ENCODE data around the gene GAS5. TPM values are rescaled to one million over a fixed set of nuclear protein-coding genes. Genes with fewer than 3 reads are reported as not detected.

GAS5 gene
- total and polyA plus RNA-seq, 2 experiments from 2014 or later, result 979 to 992 TPM

GRCh38 chr1:173886746-173887611 is 19.2 kb upstream of the GAS5 start:
- peaks cover 43% of the 10 kb centered on the region for H3K4me1 ChIP-seq (ENCODE audit: insufficient read depth)
- no peaks in the 10 kb centered on the region for H3K9me3 Mint-ChIP-seq
- no peak overlapping the region for H3K4me3 Mint-ChIP-seq
- H3K79me2 ChIP-seq (replicated peaks; ENCODE audit: insufficient read depth), result peaks cover 22% of the 10 kb centered on the region
- H3K36me3 Mint-ChIP-seq (ENCODE audit: low read depth), result peaks cover 18% of the 10 kb centered on the region
- H3K27me3 Mint-ChIP-seq (ENCODE audit: insufficient read depth, low read depth, poor library complexity), result peaks cover 2% of the 10 kb centered on the region
- H3K27me3 ChIP-seq (ENCODE audit: insufficient read depth), result no peaks in the 10 kb centered on the region
- 0 out of 2 replicates have a peak overlapping the region, but pooled peaks have one; percentile 80 for H3K27ac ChIP-seq (ENCODE audit: low read depth)
- no peak for ATAC-seq
- no peaks in the 10 kb centered on the region for H3F3A ChIP-seq (replicated peaks; ENCODE audit: low read depth)
- no peak overlapping the region for H3K4me3 ChIP-seq
- H3K4me1 Mint-ChIP-seq, result peaks cover 52% of the 10 kb centered on the region
- H3K9me2 ChIP-seq (ENCODE audit: insufficient read depth), result no peaks in the 10 kb centered on the region
- H3K27ac Mint-ChIP-seq, result peak overlapping the region; percentile 21
- H4K20me1 ChIP-seq (replicated peaks; ENCODE audit: insufficient read depth), result no peaks in the 10 kb centered on the region
- peak overlapping the region; percentile 57; the same call in 1 of the 2 replicates for H3K4me2 ChIP-seq
- no peak overlapping the region for H2AFZ ChIP-seq
- no peak for DNase-seq (ENCODE audit: low spot score)
- no peaks in the 10 kb centered on the region for H3K36me3 ChIP-seq (ENCODE audit: insufficient read depth)
- TF ChIP-seq EZH2 (IDR thresholded peaks at IDR 0.05; ENCODE audit: low read depth, unreplicated experiment) (no peak), REST (IDR thresholded peaks at IDR 0.05; ENCODE audit: unreplicated experiment) (no peak), JUNB (IDR thresholded peaks at IDR 0.05; ENCODE audit: unreplicated experiment) (no peak)

- H3F3A ChIP-seq (replicated peaks; ENCODE audit: low read depth), result no peaks in the 10 kb centered on the region
- no peaks in the 10 kb centered on the region for H4K20me1 ChIP-seq (replicated peaks; ENCODE audit: insufficient read depth)
- H3K9me3 Mint-ChIP-seq, result no peaks in the 10 kb centered on the region
- H3K79me2 ChIP-seq (replicated peaks; ENCODE audit: insufficient read depth), result peaks cover 11% of the 10 kb centered on the region
- no peak overlapping the region for H3K4me3 Mint-ChIP-seq
- H3K4me3 ChIP-seq, result no peak overlapping the region
- H3K4me1 Mint-ChIP-seq, result peaks cover 35% of the 10 kb centered on the region
- no peaks in the 10 kb centered on the region for H3K9me2 ChIP-seq (ENCODE audit: insufficient read depth)
- no peak overlapping the region for H3K27ac Mint-ChIP-seq
- H3K27me3 ChIP-seq (ENCODE audit: insufficient read depth), result no peaks in the 10 kb centered on the region
- DNase-seq (ENCODE audit: low spot score) (no peak), ATAC-seq (no peak)
- TF ChIP-seq REST (IDR thresholded peaks at IDR 0.05; ENCODE audit: unreplicated experiment) (no peak), ZNF114 (CRISPR knock-in tag; IDR thresholded peaks at IDR 0.05) (no peak), CREB1 (CRISPR knock-in tag; IDR thresholded peaks at IDR 0.05; ENCODE audit: low read depth) (no peak), JUNB (IDR thresholded peaks at IDR 0.05; ENCODE audit: unreplicated experiment) (no peak), EZH2 (IDR thresholded peaks at IDR 0.05; ENCODE audit: low read depth, unreplicated experiment) (no peak), NANOG (IDR thresholded peaks at IDR 0.05; ENCODE audit: borderline replicate concordance) (no peak), ZNF331 (CRISPR knock-in tag; IDR thresholded peaks at IDR 0.05; ENCODE audit: low read depth) (no peak), EZH2phosphoT487 (IDR thresholded peaks at IDR 0.05; ENCODE audit: unreplicated experiment) (no peak), ETS1 (IDR thresholded peaks at IDR 0.05) (no peak), CTCF (conservative IDR thresholded peaks at IDR 0.05; ENCODE audit: low read depth in 2 of 2) (no peak), STAT1 (IDR thresholded peaks at IDR 0.05; ENCODE audit: unreplicated experiment) (no peak)
- H3K36me3 ChIP-seq (ENCODE audit: insufficient read depth), result no peaks in the 10 kb centered on the region
- H3K27me3 Mint-ChIP-seq (ENCODE audit: insufficient read depth, low read depth, poor library complexity), result peaks cover 6% of the 10 kb centered on the region
- H3K4me2 ChIP-seq, result no peak overlapping the region
- H3K27ac ChIP-seq (ENCODE audit: low read depth), result no peak overlapping the region
- peaks cover 21% of the 10 kb centered on the region for H3K36me3 Mint-ChIP-seq (ENCODE audit: low read depth)
- peaks cover 33% of the 10 kb centered on the region for H3K4me1 ChIP-seq (ENCODE audit: insufficient read depth)
- no peak overlapping the region for H2AFZ ChIP-seq
Observed at GRCh38 chr1:173884701-173885100, 16.9 kb upstream of the GAS5 start.
